HG03060 (cell line): Measurements from ENCODE around the gene RALGPS1.

Experiments
- ATAC-seq: cut with Tn5 transposase; IDR thresholded peaks from one replicate; pipeline ENCODE4 v1.9.1; 2021; ENCODE audit warnings: low read depth, moderate number of reproducible peaks; ENCODE audit not compliant: unreplicated experiment

Gene RALGPS1

GRCh38 chr9:127210851-127211730, 296.5 kb downstream of the RALGPS1 start:
- ATAC-seq: no peak

GRCh38 chr9:127211983-127212382, 297.4 kb downstream of the RALGPS1 start:
- ATAC-seq: no peak

- no peak for ATAC-seq
These were observed 297.9 kb downstream of the RALGPS1 start for GRCh38 chr9:127212453-127212852.

GRCh38 chr9:127213859-127214258, 299.3 kb downstream of the RALGPS1 start:
- ATAC-seq: no peak

- ATAC-seq: no peak
These were observed 300.1 kb downstream of the RALGPS1 start for GRCh38 chr9:127214421-127215267.

- ATAC-seq: no peak
These were observed 301.0 kb downstream of the RALGPS1 start for GRCh38 chr9:127215268-127216209.

GRCh38 chr9:127216210-127216887, 301.8 kb downstream of the RALGPS1 start:
- no peak for ATAC-seq

GRCh38 chr9:127216888-127217217, 302.3 kb downstream of the RALGPS1 start:
- no peak for ATAC-seq

- no peak for ATAC-seq
These were observed 304.2 kb downstream of the RALGPS1 start for GRCh38 chr9:127218818-127219217.

GRCh38 chr9:127219520-127219919, 304.9 kb downstream of the RALGPS1 start:
- no peak for ATAC-seq

GRCh38 chr9:127221695-127222094, 307.1 kb downstream of the RALGPS1 start:
- ATAC-seq: no peak

- no peak for ATAC-seq
These were observed 308.0 kb downstream of the RALGPS1 start for GRCh38 chr9:127222388-127223095.

- ATAC-seq: no peak
These were observed 308.7 kb downstream of the RALGPS1 start for GRCh38 chr9:127223266-127223665.

- no peak for ATAC-seq
These were observed 309.2 kb downstream of the RALGPS1 start for GRCh38 chr9:127223810-127224177.

- ATAC-seq: peak; percentile 56
These were observed 309.7 kb downstream of the RALGPS1 start for GRCh38 chr9:127224178-127224882.

GRCh38 chr9:127224883-127225739, 310.5 kb downstream of the RALGPS1 start:
- peak; percentile 17 for ATAC-seq

GRCh38 chr9:127225801-127226625, 311.4 kb downstream of the RALGPS1 start:
- no peak for ATAC-seq
